Endothelial cell of umbilical vein (primary cell): ENCODE data around the gene XPNPEP2. TPM values are rescaled to one million over a fixed set of nuclear protein-coding genes. Genes with fewer than 3 reads are reported as not detected.

Experiments used
- BruUV-seq: library from RNA; stranded (reverse); fragments of 400-500 nt; replicated peaks from 2 replicates; lab custom pipeline; 2021; lab: Mats Ljungman, UMichigan
- CTCF ChIA-PET: fragments of 300-600, 350-600 bp; sonication (Branson Sonifier 250); formaldehyde crosslinking; loops from one replicate; lab custom pipeline; 2021; ENCODE audit warnings: antibody characterized with exemption, inconsistent platforms; lab: Charles Lee
- POLR2A ChIA-PET: fragments of 300-600, 350-600 bp; sonication (Branson Sonifier 250); formaldehyde crosslinking; loops from one replicate; lab custom pipeline; 2021; ENCODE audit warnings: antibody characterized with exemption, inconsistent platforms; lab: Charles Lee
- DNase-seq: peaks from one replicate; pipeline ENCODE4 v3.0.0-alpha.2; 2011; ENCODE audit warnings: low read depth, low spot score
- FAIRE-seq: peaks from 2 replicates; lab custom pipeline; 2011; peaks lifted over from hg19 to GRCh38; lab: Jason Lieb, UNC
- H2AFZ ChIP-seq: 2 replicates; pipeline ENCODE4 v1.6.0; 2012; ENCODE audit warnings: low read depth, low read length, control low read depth, inconsistent platforms
- H3K27ac ChIP-seq: 2 replicates; pipeline ENCODE4 v1.5.1; 2011; ENCODE audit warnings: low read depth, mild to moderate bottlenecking, control low read depth, low read length, moderate library complexity; ENCODE audit not compliant: insufficient read depth
- H3K27me3 ChIP-seq, 2 experiments: 2 replicates each; pipeline versions ENCODE4 v1.6.0 to v1.6.1; 2011; ENCODE audit warnings: low read length in 2 of 2, mixed read lengths in 1 of 2; ENCODE audit not compliant: control insufficient read depth in 2 of 2, insufficient read depth in 2 of 2
- H3K36me3 ChIP-seq, 2 experiments: 2 replicates in 1 of 2; 3 replicates in 1 of 2; pipeline ENCODE4 v1.5.1; 2011; ENCODE audit warnings: low read length in 2 of 2, mild to moderate bottlenecking in 1 of 2, moderate library complexity in 1 of 2; ENCODE audit not compliant: control insufficient read depth in 2 of 2, insufficient read depth in 2 of 2; ENCODE audit errors: extremely low read depth in 1 of 2
- H3K4me1 ChIP-seq: 3 replicates; pipeline ENCODE4 v1.5.1; 2011; ENCODE audit warnings: mild to moderate bottlenecking, low read length; ENCODE audit not compliant: control insufficient read depth, insufficient read depth; ENCODE audit errors: extremely low read depth
- H3K4me2 ChIP-seq: 2 replicates; pipeline ENCODE4 v1.6.1; 2011; ENCODE audit warnings: low read length, control low read depth, mixed read lengths; ENCODE audit not compliant: insufficient read depth
- H3K4me3 ChIP-seq, 3 experiments: fragments of 200-600 bp in 1 of 3; sonication (generic), shearing (Covaris generic) in 1 of 3; replicated peaks in 1 of 3; 2 replicates each; pipeline ENCODE4 v1.5.1; 2011 to 2016; ENCODE audit warnings: control low read depth in 3 of 3, low read length in 3 of 3, mild to moderate bottlenecking in 2 of 3, inconsistent platforms in 1 of 3, low read depth in 1 of 3, moderate library complexity in 1 of 3; ENCODE audit not compliant: insufficient read depth in 1 of 3
- H3K79me2 ChIP-seq: 2 replicates; pipeline ENCODE4 v1.6.0; 2012; ENCODE audit warnings: low read length, inconsistent platforms; ENCODE audit not compliant: control insufficient read depth, insufficient read depth
- H3K9ac ChIP-seq: replicated peaks from 2 replicates; pipeline ENCODE3; 2011; ENCODE audit warnings: low read length, control low read depth; ENCODE audit not compliant: insufficient read depth; ENCODE audit errors: extremely low read depth
- H3K9me1 ChIP-seq: replicated peaks from 3 replicates; pipeline ENCODE4 v1.6.0; 2011; ENCODE audit warnings: mild to moderate bottlenecking, low read length; ENCODE audit not compliant: control insufficient read depth, insufficient read depth; ENCODE audit errors: extremely low read depth
- H3K9me3 ChIP-seq: replicated peaks from 2 replicates; pipeline ENCODE4 v1.5.1; 2012; ENCODE audit warnings: low read length, inconsistent platforms; ENCODE audit not compliant: control insufficient read depth, insufficient read depth
- H4K20me1 ChIP-seq: replicated peaks from 2 replicates; pipeline ENCODE3; 2011; ENCODE audit warnings: mild to moderate bottlenecking, low read length; ENCODE audit not compliant: control insufficient read depth, insufficient read depth; ENCODE audit errors: extremely low read depth
- JUN ChIP-seq: IDR thresholded peaks from 2 replicates; pipeline ENCODE4 v1.6.1; 2011; ENCODE audit warnings: borderline replicate concordance, low read depth; ENCODE audit not compliant: insufficient read length, insufficient read depth
- MYC ChIP-seq: IDR thresholded peaks from one replicate; pipeline ENCODE4 v1.6.1; 2011; ENCODE audit warnings: mild to moderate bottlenecking, low read depth, low read length
- dilution Hi-C: fragments of 300-500 bp; cut with MboI; formaldehyde crosslinking; loops from one replicate; pipeline ENCODE4 v1.15.0; 2019; ENCODE audit warnings: low sequenced_read_pairs; ENCODE audit not compliant: extremely low pct_ligation_motif_present
- intact Hi-C: fragments of 100-400 bp; cut with micrococcal nuclease; formaldehyde crosslinking; loops from one replicate; pipeline ENCODE4 v1.10.0; 2022
- polyA plus RNA-seq, 4 experiments: library from polyadenylated mRNA; depleted of rRNA in 3 of 4; stranded (reverse) in 3 of 4; unstranded in 1 of 4; fragments of >200 nt; gene quantifications; 2 replicates each; pipeline versions ENCODE4 v1.2.1 to v1.2.3, GENCODE V29; 2011 to 2012; ENCODE audit warnings: missing spikeins in 1 of 4
- total RNA-seq: library from RNA; stranded (reverse); gene quantifications from 2 replicates; pipeline ENCODE4 v1.2.3, GENCODE V29; 2021
- TF ChIP-seq, protein P1 (sequence below), 2 donors: IDR thresholded peaks; 1 replicate in 1 of 2; 2 replicates in 1 of 2; pipeline ENCODE4 v1.5.1; 2011; ENCODE audit warnings: low read length in 2 of 2, mild to moderate bottlenecking in 2 of 2, moderate library complexity in 2 of 2, control low read depth in 1 of 2, inconsistent platforms in 1 of 2, low read depth in 1 of 2; ENCODE audit not compliant: insufficient read depth in 1 of 2; ENCODE audit errors: extremely low read depth in 1 of 2

XPNPEP2 gene
- total and polyA plus RNA-seq, 2 donors (not counting 3 experiments of a cell fraction or from before 2014, with no cell fraction given), result 0.04 TPM; not detected in 1

DNA sequence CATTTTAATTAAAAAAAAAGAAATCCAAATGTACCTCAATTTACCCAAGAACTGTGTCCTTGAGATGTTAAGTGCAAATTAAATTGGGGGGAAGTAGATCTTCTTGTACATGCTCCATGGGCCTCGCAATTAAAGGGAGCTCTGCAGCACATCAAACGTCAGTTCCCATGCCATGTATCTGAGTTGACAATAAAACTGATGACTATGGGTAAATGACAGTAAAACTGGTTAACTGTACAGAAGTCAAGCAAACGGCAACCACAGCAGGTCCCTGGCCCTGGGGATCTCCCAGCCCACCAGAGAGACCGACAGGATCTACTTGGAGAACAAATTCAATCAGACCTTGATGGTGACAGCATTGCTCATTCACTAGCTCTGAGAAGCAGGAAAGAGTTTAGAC lies 32.8 kb upstream of the XPNPEP2 start:
- H4K20me1 ChIP-seq, result no peaks in the 10 kb centered on the region
- no peak for FAIRE-seq
- dilution Hi-C loops (no loop called here), intact Hi-C loops (no loop called here)
- H3K4me1 ChIP-seq, result no peaks in the 10 kb centered on the region
- H3K79me2 ChIP-seq, result no peaks in the 10 kb centered on the region
- H3K9ac ChIP-seq, result no peak overlapping the region
- H3K27me3 ChIP-seq, result no peaks in the 10 kb centered on the region
- TF ChIP-seq MYC (no peak), JUN (no peak)
- no peaks in the 10 kb centered on the region for H3K9me1 ChIP-seq
- H3K4me3 ChIP-seq, result no peak overlapping the region
- ChIA-PET CTCF (interaction anchor here (0.8 kb wide), 1 partner anchor 20 kb away, joined by 3 read pairs; no protein-coding TSS in a partner anchor), POLR2A (no interaction called here)
- BruUV-seq, result no TSS peak
- no peak overlapping the region for H3K27ac ChIP-seq
- no peak overlapping the region for H2AFZ ChIP-seq
- no peaks in the 10 kb centered on the region for H3K9me3 ChIP-seq
- DNase-seq, result no peak
- no peak overlapping the region for H3K4me2 ChIP-seq
- H3K36me3 ChIP-seq, result no peaks in the 10 kb centered on the region

DNA sequence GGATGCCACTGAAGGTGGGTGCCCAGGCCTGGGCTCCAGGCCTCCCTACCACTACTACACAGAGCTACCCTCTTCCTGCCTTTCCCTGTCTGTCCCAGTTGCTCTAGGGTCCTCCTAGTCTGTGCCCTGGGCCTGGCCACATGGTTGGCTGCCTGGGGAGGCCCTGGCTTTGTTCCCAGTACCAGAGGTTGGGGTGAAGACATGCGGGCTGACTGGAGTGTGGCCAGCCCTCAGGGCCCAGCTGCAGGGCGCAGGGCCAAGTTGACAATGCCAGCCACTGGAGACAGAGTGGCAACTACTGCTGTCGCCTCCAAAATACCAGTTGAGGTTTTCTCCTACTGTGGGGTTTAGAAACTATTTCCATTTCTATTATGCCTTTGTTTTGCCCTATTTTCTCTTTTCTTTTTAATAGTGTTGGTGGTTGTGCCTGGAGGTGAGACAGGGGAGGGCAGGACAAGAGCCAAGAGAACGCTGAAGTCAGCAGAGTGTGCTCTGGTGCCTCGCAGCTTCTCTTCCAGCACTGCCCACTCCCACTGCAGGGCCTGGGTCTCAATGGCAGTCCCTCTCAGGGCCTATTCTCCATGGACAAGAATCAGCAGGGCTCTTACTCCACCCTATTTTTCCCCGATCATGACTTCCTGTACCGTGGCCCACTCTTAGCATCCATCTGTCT lies 32.2 kb upstream of the XPNPEP2 start:
- POLR2A ChIA-PET, result no interaction called here
- H4K20me1 ChIP-seq, result no peaks in the 10 kb centered on the region
- H3K4me2 ChIP-seq, result no peak overlapping the region
- no peak overlapping the region for H3K27ac ChIP-seq
- H3K4me3 ChIP-seq, result no peak overlapping the region
- CTCF ChIA-PET, result interaction anchor here (0.8 kb wide), 1 partner anchor 19 kb away, joined by 3 read pairs; no protein-coding TSS in a partner anchor
- TF ChIP-seq, protein P1, sequence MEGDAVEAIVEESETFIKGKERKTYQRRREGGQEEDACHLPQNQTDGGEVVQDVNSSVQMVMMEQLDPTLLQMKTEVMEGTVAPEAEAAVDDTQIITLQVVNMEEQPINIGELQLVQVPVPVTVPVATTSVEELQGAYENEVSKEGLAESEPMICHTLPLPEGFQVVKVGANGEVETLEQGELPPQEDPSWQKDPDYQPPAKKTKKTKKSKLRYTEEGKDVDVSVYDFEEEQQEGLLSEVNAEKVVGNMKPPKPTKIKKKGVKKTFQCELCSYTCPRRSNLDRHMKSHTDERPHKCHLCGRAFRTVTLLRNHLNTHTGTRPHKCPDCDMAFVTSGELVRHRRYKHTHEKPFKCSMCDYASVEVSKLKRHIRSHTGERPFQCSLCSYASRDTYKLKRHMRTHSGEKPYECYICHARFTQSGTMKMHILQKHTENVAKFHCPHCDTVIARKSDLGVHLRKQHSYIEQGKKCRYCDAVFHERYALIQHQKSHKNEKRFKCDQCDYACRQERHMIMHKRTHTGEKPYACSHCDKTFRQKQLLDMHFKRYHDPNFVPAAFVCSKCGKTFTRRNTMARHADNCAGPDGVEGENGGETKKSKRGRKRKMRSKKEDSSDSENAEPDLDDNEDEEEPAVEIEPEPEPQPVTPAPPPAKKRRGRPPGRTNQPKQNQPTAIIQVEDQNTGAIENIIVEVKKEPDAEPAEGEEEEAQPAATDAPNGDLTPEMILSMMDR (IDR thresholded peaks at IDR 0.05; ENCODE audit: extremely low read depth in 1 of 2, insufficient read depth in 1 of 2, low read depth in 1 of 2, low read length in 2 of 2), result no peak
- dilution Hi-C loops (no loop called here), intact Hi-C loops (no loop called here)
- H3K36me3 ChIP-seq, result no peaks in the 10 kb centered on the region
- no TSS peak for BruUV-seq
- FAIRE-seq (no peak), DNase-seq (no peak)
- H3K9ac ChIP-seq, result no peak overlapping the region
- no peaks in the 10 kb centered on the region for H3K9me3 ChIP-seq
- H2AFZ ChIP-seq, result no peak overlapping the region
- H3K4me1 ChIP-seq, result no peaks in the 10 kb centered on the region
- H3K79me2 ChIP-seq, result no peaks in the 10 kb centered on the region
- H3K9me1 ChIP-seq, result no peaks in the 10 kb centered on the region
- H3K27me3 ChIP-seq, result no peaks in the 10 kb centered on the region
